ENCODE data around the gene ERLEC1.

- no peak for TF ChIP-seq POLR2AphosphoS5 (IDR thresholded peaks at IDR 0.05)
- TF ChIP-seq POLR2A (IDR thresholded peaks at IDR 0.05), result no peak
- TF ChIP-seq, protein P1, sequence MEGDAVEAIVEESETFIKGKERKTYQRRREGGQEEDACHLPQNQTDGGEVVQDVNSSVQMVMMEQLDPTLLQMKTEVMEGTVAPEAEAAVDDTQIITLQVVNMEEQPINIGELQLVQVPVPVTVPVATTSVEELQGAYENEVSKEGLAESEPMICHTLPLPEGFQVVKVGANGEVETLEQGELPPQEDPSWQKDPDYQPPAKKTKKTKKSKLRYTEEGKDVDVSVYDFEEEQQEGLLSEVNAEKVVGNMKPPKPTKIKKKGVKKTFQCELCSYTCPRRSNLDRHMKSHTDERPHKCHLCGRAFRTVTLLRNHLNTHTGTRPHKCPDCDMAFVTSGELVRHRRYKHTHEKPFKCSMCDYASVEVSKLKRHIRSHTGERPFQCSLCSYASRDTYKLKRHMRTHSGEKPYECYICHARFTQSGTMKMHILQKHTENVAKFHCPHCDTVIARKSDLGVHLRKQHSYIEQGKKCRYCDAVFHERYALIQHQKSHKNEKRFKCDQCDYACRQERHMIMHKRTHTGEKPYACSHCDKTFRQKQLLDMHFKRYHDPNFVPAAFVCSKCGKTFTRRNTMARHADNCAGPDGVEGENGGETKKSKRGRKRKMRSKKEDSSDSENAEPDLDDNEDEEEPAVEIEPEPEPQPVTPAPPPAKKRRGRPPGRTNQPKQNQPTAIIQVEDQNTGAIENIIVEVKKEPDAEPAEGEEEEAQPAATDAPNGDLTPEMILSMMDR (IDR thresholded peaks at IDR 0.05), result no peak
Measured at GRCh38 chr2:53820048-53820447, 33.2 kb downstream of the ERLEC1 start.

Measured in breast epithelium (tissue), 3 donors.